Activated T-cell treated with anti-CD3 and anti-CD28 coated beads, Interleukin-2, amount 50 U/mL, for 24 hours (primary cell): Measurements from ENCODE around the gene SLC44A5.
"Not testable (repeated sequence)": the region's sequence is repeated elsewhere in the genome, so short reads cannot be mapped to it uniquely, and the experiment has no call there.

Experiments used
- DNase-seq: peaks from one replicate; pipeline ENCODE4 v3.0.0-alpha.2; 2020
- H3K27ac Mint-ChIP-seq: 2 replicates; pipeline ENCODE4 v1.8.0; 2020; ENCODE audit warnings: mild to moderate bottlenecking, mixed read lengths
- H3K27me3 Mint-ChIP-seq: 2 replicates; pipeline ENCODE4 v1.8.0; 2020; ENCODE audit warnings: mixed read lengths
- H3K36me3 Mint-ChIP-seq: 2 replicates; pipeline ENCODE4 v1.8.0; 2020; ENCODE audit warnings: low read depth, mixed read lengths
- H3K4me1 Mint-ChIP-seq: 2 replicates; pipeline ENCODE4 v1.8.0; 2020; ENCODE audit warnings: low read depth, mixed read lengths
- H3K4me3 Mint-ChIP-seq: 2 replicates; pipeline ENCODE4 v1.8.0; 2020; ENCODE audit warnings: mild to moderate bottlenecking, moderate library complexity, mixed read lengths
- H3K9me3 Mint-ChIP-seq: 2 replicates; pipeline ENCODE4 v1.8.0; 2020; ENCODE audit warnings: mixed read lengths

SLC44A5 gene

DNA sequence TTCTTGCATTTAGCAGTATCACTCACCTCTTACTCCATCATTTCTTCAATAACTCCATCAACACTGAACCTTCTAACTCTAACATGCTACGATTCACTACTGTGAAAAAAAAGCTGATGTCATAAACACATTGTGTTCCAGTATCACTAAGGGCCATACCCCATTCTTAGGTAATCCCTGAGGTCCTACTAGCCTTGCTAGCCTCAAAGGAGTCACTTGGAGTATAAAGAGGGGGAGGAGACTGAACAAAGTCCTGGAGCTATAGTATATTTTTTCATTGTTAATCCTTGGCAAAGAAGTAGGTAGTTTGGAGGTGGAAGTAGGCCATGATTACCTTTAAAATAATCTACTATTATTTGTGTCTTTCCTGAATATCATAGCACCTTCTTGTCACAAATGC is at the start of gene SLC44A5:
SLC44A5 (minus strand) TSS at position 101 of the 400 bp plus-strand sequence. CDS start 69,667 bp downstream, outside the sequence.
- no peak within 1 kb of the TSS for H3K4me3 Mint-ChIP-seq
- H3K27me3 Mint-ChIP-seq, result peaks cover 70% of the 10 kb centered on the region
- no peak for DNase-seq
- no peak within 1 kb of the TSS for H3K27ac Mint-ChIP-seq
- no peaks in the 10 kb centered on the region for H3K36me3 Mint-ChIP-seq
- H3K4me1 Mint-ChIP-seq, result peaks cover 9% of the 10 kb centered on the region
- peaks cover 4% of the 10 kb centered on the region for H3K9me3 Mint-ChIP-seq

DNA sequence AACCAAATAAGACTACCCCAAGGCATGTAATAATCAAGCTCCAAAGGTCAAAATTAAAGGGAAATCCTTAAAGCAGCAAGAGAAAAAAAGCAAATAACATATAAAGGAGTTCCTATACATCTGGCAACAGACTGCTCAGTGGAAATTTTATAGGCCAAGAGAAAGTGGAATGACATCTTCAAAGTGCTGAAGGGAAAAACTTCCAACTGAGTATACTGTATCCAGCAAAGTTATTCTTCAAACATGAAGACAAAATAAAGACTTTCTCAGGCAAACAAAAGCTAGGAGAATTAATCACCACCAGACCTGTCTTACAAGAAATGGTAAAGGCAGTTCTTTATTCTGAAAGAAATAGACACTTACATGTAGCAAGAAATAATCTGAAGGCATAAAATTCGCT is 45.0 kb upstream of the SLC44A5 start:
- Mint-ChIP-seq H3K4me3 (no peak overlapping the region), H3K4me1 (no peaks in the 10 kb centered on the region), H3K36me3 (no peaks in the 10 kb centered on the region), H3K27me3 (peaks cover 30% of the 10 kb centered on the region), H3K27ac (no peak overlapping the region), H3K9me3 (peaks cover 13% of the 10 kb centered on the region)
- no peak for DNase-seq

DNA sequence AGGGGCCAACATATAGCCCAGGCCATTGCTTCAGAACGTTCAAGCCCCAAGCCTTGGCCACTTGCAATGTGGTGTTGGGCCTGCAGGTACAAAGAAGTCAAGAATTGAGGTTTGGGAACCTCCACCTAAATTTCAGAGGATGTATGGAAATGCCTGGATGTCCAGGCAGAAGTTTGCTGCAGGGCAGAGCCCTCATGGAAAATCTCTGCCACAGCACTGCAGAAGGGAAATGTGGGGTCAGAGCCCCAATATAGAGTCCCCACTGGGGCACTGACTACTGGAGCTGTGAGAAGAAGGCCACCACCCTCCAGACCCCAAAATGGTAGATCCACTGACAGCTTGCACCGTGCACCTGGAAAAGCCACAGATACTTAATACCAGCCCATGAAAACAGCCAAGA is 36.3 kb upstream of the SLC44A5 start:
- not testable (repeated sequence) for H3K4me1 Mint-ChIP-seq, H3K36me3 Mint-ChIP-seq, DNase-seq, H3K27ac Mint-ChIP-seq, H3K4me3 Mint-ChIP-seq
- peaks cover 11% of the 10 kb centered on the region for H3K27me3 Mint-ChIP-seq
- peaks cover 12% of the 10 kb centered on the region for H3K9me3 Mint-ChIP-seq

DNA sequence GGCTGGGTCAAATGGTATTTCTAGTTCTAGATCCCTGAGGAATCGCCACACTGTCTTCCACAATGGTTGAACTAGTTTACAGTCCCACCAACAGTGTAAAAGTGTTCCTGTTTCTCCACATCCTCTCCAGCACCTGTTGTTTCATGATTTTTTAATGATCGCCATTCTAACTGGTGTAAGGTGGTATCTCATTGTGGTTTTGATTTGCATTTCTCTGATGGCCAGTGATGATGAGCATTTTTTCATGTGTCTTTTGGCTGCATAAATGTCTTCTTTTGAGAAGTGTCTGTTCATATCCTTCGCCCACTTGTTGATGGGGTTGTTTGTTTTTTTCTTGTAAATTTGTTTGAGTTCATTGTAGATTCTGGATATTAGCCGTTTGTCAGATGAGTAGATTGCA is 34.2 kb upstream of the SLC44A5 start:
- H3K27me3 Mint-ChIP-seq, H3K4me1 Mint-ChIP-seq, H3K36me3 Mint-ChIP-seq, H3K4me3 Mint-ChIP-seq, DNase-seq, H3K27ac Mint-ChIP-seq: not testable (repeated sequence)
- peaks cover 12% of the 10 kb centered on the region for H3K9me3 Mint-ChIP-seq

DNA sequence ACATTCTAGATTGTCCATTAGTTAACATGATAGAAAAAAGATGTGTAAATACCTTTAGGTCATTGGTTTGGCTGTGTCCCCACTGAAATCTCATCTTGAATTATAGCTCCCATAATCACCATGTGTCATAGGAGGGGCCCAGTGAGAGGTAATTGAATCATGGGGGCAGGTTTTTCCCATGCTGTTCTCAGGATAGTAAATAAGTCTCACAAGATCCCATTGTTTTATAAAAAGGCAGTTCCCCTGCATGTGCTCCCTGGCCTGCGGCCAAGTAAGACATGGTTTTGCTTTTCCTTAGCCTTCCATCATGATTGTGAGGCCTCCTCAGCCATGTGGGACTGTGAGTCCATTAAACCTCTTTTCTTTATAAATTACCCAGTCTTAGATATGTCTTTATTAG is 32.5 kb upstream of the SLC44A5 start:
- H3K4me1 Mint-ChIP-seq, result no peaks in the 10 kb centered on the region
- H3K9me3 Mint-ChIP-seq, result peaks cover 12% of the 10 kb centered on the region
- H3K36me3 Mint-ChIP-seq, result no peaks in the 10 kb centered on the region
- no peak overlapping the region for H3K4me3 Mint-ChIP-seq
- no peak overlapping the region for H3K27ac Mint-ChIP-seq
- no peak for DNase-seq
- no peaks in the 10 kb centered on the region for H3K27me3 Mint-ChIP-seq

DNA sequence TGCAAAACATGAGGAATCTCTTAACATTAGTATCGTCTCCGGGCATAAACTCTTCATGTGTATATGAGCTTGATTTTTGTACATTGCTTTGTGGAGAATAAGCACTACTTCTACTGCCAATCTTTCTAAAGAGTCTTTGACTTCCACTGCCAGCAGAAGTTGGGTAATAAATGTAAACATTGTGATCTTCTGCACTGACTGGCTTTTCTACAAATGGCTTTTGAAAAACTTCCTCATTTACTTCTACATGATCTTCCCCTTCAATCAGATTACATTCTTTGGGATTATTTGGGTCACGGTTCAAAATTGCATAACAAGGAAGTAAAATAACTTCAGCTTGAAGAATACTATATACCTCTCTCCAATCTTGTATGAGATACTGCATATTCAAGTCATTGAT is 30.4 kb upstream of the SLC44A5 start:
- H3K4me3 Mint-ChIP-seq, result no peak overlapping the region
- H3K36me3 Mint-ChIP-seq, result no peaks in the 10 kb centered on the region
- peaks cover 2% of the 10 kb centered on the region for H3K9me3 Mint-ChIP-seq
- no peak for DNase-seq
- H3K4me1 Mint-ChIP-seq, result no peaks in the 10 kb centered on the region
- no peaks in the 10 kb centered on the region for H3K27me3 Mint-ChIP-seq
- no peak overlapping the region for H3K27ac Mint-ChIP-seq

DNA sequence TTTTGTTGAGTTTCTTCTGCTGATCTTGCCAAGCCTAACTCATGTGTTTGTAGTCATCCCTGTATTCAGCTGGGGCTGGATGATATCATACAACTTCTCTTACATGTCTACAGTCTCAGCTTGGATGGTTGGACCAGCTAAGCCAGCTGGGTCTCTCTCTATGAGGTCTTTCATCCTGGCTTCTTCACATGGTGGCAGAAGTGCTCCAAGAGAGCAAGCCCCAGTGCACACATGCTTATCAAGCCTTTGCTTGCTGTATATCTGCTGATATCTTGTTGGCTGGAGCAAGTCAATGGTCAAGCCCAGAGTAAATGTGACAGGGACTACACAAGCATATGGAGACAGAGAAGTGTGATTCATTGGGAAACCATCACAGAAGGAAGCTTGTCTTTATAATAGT is 29.2 kb upstream of the SLC44A5 start:
- H3K4me1 Mint-ChIP-seq, result no peaks in the 10 kb centered on the region
- no peaks in the 10 kb centered on the region for H3K9me3 Mint-ChIP-seq
- H3K27me3 Mint-ChIP-seq, result no peaks in the 10 kb centered on the region
- H3K36me3 Mint-ChIP-seq, result no peaks in the 10 kb centered on the region
- H3K4me3 Mint-ChIP-seq, result no peak overlapping the region
- no peak overlapping the region for H3K27ac Mint-ChIP-seq
- no peak for DNase-seq

DNA sequence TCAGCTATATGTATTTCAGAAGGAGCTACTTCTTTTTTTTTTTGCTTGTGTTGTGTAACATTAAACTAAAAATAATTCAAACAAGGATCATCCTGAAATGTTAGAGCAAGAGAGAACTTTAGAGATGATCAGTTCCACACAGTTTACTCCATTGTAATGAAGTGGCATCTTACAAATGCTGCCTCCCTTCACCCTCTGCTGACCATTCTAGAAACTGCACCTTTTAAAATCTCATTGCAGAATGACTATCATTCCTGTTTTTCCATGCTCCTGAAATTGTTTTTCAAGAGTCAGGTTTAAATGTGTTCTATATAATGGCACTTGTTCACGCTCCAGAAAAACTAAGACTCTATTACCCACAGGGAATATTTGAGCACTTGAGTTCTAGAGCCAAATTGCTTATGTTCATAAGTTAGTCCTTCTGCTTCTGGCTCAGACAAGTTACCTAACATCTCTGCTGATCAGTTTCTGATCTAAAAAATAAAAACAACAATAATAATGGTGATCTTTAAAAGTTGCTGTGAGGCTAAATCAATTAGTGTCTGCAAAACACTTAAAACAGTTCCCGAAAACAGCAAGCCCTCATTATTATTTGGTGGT is 21.5 kb upstream of the SLC44A5 start:
- no peaks in the 10 kb centered on the region for H3K4me1 Mint-ChIP-seq
- no peaks in the 10 kb centered on the region for H3K9me3 Mint-ChIP-seq
- DNase-seq, result no peak
- H3K27me3 Mint-ChIP-seq, result peaks cover 9% of the 10 kb centered on the region
- no peaks in the 10 kb centered on the region for H3K36me3 Mint-ChIP-seq
- no peak overlapping the region for H3K27ac Mint-ChIP-seq
- H3K4me3 Mint-ChIP-seq, result no peak overlapping the region

DNA sequence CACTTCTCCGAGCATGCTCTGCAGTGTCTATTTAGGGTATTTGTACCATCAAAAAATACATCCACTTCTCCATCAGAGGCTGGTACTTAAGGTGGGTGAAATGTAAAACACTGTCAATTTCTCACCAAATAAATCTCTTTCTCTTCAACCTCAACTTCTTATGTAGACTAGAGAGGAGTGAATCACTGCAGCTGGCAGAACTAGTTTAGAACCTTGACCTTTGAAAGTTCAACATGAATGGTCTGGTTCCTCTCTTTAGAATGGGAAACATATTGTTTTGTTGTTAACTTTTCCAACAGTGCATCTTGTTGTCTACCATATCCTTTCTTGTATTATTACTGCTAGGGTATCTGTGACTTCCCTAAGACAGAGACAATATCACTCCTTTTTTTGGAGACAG is 20.1 kb upstream of the SLC44A5 start:
- no peak for DNase-seq
- no peaks in the 10 kb centered on the region for H3K36me3 Mint-ChIP-seq
- no peak overlapping the region for H3K4me3 Mint-ChIP-seq
- peaks cover 15% of the 10 kb centered on the region for H3K27me3 Mint-ChIP-seq
- no peak overlapping the region for H3K27ac Mint-ChIP-seq
- no peaks in the 10 kb centered on the region for H3K9me3 Mint-ChIP-seq
- H3K4me1 Mint-ChIP-seq, result no peaks in the 10 kb centered on the region

DNA sequence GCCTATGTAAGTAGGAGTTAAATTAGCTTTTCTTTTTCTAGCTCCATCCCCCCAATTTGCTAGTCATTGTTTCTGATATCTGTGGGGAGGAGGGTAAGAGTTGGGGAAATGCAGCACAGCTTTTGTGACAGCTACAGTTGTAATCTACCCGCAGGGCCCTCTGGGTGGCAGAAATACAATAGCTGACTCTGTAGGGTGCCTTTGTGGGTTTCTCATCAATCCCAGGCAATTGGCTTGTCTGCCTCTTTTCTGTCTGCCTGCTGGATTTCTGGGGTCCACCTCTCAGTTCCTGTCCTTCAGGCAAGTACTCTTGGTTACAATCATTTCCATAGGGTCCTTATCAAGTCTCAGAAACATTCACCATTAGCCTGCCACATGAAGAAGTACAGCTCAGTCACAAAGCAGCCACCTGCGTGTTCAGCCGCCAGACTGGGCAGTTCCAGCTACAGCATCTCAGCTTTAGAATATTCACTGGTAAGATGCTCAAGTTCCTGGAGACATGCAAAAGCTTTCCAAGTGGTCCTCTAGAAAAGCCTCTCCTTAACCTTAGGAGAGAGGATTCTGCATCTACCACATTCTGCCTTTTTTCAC is 19.2 kb upstream of the SLC44A5 start:
- H3K9me3 Mint-ChIP-seq, result no peaks in the 10 kb centered on the region
- H3K36me3 Mint-ChIP-seq, result no peaks in the 10 kb centered on the region
- no peak overlapping the region for H3K4me3 Mint-ChIP-seq
- no peak for DNase-seq
- H3K27me3 Mint-ChIP-seq, result peaks cover 15% of the 10 kb centered on the region
- H3K27ac Mint-ChIP-seq, result no peak overlapping the region
- peaks cover 2% of the 10 kb centered on the region for H3K4me1 Mint-ChIP-seq

DNA sequence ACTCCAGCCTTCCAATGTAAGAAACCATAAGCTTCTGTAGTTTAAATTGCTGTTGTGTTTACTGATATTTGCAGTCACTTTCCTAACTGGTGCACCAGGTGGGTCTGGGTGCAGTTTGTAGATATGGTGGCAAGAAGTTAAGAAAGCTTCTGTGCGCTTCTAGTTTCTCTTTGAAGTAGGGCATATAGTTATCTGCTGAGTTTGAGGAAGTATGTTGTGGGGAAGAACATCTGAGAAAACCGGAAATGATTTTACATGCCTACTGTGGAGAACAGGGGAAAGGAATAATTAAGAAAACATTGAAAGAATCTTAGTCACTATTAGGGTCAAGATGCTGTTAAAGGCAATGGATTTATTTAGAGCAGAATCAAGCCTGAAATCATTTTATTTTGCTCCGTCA is 14.9 kb upstream of the SLC44A5 start:
- Mint-ChIP-seq H3K9me3 (no peaks in the 10 kb centered on the region), H3K4me3 (no peak overlapping the region), H3K27ac (no peak overlapping the region), H3K36me3 (no peaks in the 10 kb centered on the region), H3K27me3 (peaks cover 33% of the 10 kb centered on the region), H3K4me1 (peaks cover 2% of the 10 kb centered on the region)
- no peak for DNase-seq

DNA sequence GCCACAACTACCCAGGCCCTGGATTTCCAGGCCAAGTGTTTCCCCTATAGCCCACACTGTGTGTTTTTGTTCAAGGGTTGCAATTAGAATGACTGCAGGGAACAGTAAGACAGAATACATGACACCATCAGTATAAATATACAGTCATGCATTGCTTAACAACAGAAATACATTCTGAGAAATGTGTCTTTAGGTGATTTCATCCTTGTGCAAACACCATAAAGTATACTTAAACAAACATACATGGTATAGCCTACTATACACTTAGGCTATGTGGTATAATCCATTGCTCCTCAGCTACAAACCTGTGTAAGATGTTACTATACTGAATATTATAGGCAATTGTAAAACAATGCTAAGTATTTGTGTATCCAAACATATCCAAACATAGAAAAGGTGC is 7.5 kb upstream of the SLC44A5 start:
- peaks cover 76% of the 10 kb centered on the region for H3K27me3 Mint-ChIP-seq

DNA sequence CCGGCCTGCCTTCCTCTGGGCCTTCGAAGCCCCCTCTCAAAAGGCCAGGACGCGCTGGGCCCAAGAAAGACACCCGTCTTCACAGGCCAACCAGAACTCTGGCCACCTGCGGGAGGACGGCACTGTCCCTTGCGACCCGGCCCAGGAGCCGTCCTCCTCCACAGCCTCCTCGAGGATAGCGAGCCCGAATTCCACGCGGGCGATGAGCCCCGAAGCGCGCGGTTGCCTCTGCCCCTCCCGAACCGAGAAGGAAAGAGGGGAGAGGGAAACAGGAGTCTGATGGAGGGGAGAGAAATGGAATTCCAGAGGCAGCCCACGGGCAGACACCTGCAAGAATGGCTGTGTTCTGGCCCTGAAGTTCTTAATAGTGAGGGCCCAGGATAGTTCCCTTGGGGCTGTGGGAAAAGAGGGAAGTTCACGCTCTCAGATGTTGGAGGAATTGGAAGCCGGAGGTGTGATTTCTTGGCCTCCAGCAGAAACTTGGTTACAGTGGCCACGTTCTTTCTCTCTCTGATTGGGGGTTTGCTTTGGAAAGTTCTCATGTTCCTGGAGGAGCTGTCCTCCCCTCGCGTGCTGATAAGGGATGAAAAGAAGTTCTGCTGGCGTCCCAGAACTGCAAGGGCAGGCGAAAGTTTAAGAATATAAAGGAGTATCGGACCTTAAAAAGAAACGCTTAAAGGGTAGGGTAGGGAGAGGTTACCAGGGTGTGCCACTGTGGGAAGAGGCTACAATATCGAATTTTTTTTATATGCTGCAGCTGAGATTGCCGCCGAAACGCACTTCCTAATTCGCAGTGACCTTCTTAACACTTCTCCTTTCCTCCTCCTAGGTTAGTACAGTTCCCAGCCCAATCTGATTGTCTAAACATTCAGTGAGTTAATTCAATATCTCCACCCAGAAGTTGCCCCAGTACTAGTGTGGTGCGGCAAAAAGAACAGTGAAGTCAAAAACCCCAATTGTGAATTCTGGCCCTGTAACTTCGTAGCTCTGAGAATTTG is 5.8 kb upstream of the SLC44A5 start:
- H3K27ac Mint-ChIP-seq, result no peak overlapping the region
- peaks cover 84% of the 10 kb centered on the region for H3K27me3 Mint-ChIP-seq
- no peaks in the 10 kb centered on the region for H3K9me3 Mint-ChIP-seq
- H3K36me3 Mint-ChIP-seq, result no peaks in the 10 kb centered on the region
- peak; percentile 28 for DNase-seq
- peak overlapping the region; percentile 30 for H3K4me3 Mint-ChIP-seq
- H3K4me1 Mint-ChIP-seq, result peaks cover 16% of the 10 kb centered on the region

More for the DNA sequence above, 7.5 kb upstream of the SLC44A5 start:
- no peak for DNase-seq
- Mint-ChIP-seq H3K9me3 (no peaks in the 10 kb centered on the region), H3K4me1 (peaks cover 16% of the 10 kb centered on the region), H3K36me3 (no peaks in the 10 kb centered on the region), H3K27ac (no peak overlapping the region), H3K4me3 (no peak overlapping the region)

DNA sequence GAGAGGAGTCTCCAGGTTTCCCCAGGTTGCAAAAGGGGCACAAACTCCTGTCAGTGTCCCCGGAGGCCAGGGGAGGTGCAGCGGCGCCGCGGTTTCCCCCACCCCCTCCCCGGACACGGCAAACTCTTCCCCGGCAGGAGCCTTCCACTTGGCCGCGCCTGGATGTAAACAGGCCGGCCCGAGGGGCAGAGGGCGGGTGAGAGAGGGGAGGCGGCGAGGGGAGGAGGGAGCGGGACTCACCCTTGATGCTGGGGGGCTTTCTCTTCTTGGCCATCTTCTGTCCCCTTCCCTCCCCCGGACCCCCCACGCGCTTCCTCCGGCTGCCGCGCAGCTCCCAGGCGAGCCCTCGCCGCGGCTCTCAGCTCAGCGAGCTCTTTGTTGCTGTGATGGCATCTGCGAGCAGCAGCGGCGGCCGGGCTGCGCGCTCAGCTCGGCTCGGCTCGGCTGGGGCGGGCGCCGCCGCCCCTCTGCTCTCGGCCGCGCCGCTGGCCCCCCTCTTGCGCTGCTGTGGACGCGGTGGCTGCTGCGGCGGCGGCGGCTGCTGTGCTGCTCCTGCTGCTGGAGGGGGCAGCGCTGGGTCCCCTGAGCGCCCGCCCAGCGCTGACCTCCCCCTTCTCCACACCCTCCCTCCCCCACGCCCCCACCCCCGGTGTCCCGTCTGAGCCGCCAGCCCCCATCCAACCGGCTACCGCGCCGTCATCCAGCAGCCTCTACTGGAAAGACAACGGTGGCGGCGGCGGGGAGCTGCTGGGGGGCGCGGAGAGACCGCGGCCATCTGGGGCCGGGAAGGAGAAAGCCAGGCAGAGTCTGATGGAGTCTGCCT is 4.9 kb upstream of the SLC44A5 start:
- DNase-seq, result peak; percentile 39
- peaks cover 16% of the 10 kb centered on the region for H3K4me1 Mint-ChIP-seq
- H3K4me3 Mint-ChIP-seq, result peak overlapping the region; percentile 67
- H3K27me3 Mint-ChIP-seq, result peaks cover 83% of the 10 kb centered on the region
- H3K27ac Mint-ChIP-seq, result no peak overlapping the region
- no peaks in the 10 kb centered on the region for H3K36me3 Mint-ChIP-seq
- H3K9me3 Mint-ChIP-seq, result no peaks in the 10 kb centered on the region
